Fibroblast of the aortic adventitia (primary cell): ENCODE data around the gene SLC1A7. TPM values are rescaled to one million over a fixed set of nuclear protein-coding genes. Genes with fewer than 3 reads are reported as not detected.
A peak's percentile ranks its signal among the peaks of the same experiment; 100 is the strongest.

Experiments used
- DNase-seq: peaks from one replicate; pipeline ENCODE4 v3.0.0-alpha.2; 2010; ENCODE audit warnings: low read depth
- H3K4me3 ChIP-seq: 2 replicates; pipeline ENCODE4 v1.5.1; 2011; ENCODE audit warnings: low read depth, mild to moderate bottlenecking, control low read depth, low read length, moderate library complexity
- CTCF ChIP-seq: IDR thresholded peaks from 2 replicates; pipeline ENCODE4 v1.5.1; 2011; ENCODE audit warnings: mild to moderate bottlenecking, low read length, control low read depth, inconsistent platforms; ENCODE audit not compliant: insufficient read depth
- total RNA-seq: library from RNA; depleted of rRNA; stranded (reverse); fragments of >200 nt; gene quantifications from 2 replicates; pipeline ENCODE4 v1.2.3, GENCODE V29; 2012; ENCODE audit warnings: low replicate concordance

Gene SLC1A7
- total RNA-seq, 1 donor, result 3.8 TPM

- peak overlapping the region; percentile 81 for H3K4me3 ChIP-seq
- no peak for DNase-seq
These were observed 78.5 kb downstream of the SLC1A7 start for GRCh38 chr1:53063744-53064515.

GRCh38 chr1:53062708-53063591, 79.5 kb downstream of the SLC1A7 start:
- TF ChIP-seq CTCF, result peak; percentile 7
- peak overlapping the region; percentile 81 for H3K4me3 ChIP-seq
- DNase-seq, result no peak

More at GRCh38 chr1:53063744-53064515, 78.5 kb downstream of the SLC1A7 start:
- TF ChIP-seq CTCF, result no peak

GRCh38 chr1:53061859-53062707, 80.4 kb downstream of the SLC1A7 start, which contains the start of gene PODN:
PODN (plus strand) TSS chr1:53062213; CDS start chr1:53069856, 7,643 bp downstream.
- peak within 1 kb of the TSS; percentile 81 for H3K4me3 ChIP-seq
- no peak for TF ChIP-seq CTCF
- peak; percentile 55 for DNase-seq

- DNase-seq, result peak; percentile 67
- TF ChIP-seq CTCF, result no peak
- H3K4me3 ChIP-seq, result peak overlapping the region; percentile 81
These were observed 81.1 kb downstream of the SLC1A7 start for GRCh38 chr1:53061123-53061858.

- H3K4me3 ChIP-seq, result no peak overlapping the region
- TF ChIP-seq CTCF, result no peak
- DNase-seq, result peak; percentile 87
These were observed 81.9 kb downstream of the SLC1A7 start for GRCh38 chr1:53060579-53060978.
